Measurements from ENCODE around the gene GALNS.

Gene GALNS

DNA sequence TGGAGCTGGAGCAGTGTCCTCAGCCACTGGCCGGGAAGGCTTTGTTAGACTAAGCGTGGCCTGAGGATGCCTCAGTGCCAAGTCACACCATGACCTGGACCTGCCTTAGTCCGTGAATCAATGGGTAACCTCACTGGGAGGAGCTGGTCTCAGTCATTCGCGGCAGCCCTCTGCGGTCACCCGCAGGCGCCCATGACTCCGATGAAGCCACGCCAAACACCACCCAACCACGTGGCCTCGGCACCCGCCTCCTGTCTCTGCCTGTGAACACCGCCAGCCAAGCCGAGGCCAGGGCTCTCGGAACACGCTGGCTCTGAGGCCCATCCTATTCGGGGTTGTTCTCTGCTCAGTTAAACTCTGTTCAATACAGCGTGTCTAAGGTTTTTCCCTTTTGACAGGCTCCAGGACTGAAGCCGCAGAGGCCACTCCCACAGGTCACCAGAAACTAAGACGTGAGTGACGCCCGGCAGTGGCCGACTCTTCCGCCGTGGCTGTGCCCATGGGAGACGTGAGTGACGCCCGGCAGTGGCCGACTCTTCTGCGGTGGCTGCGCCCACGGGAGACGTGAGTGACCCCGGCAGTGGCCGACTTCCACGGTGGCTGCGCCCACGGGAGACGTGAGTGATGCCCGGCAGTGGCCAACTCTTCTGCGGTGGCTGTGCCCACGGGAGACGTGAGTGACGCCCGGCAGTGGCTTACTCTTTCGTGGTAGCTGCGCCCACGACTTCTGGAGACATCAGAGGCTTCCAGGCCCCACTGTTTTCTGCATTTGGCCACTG lies 26.6 kb upstream of the GALNS start:
- Histone ChIP-seq H3K9ac (ENCODE audit: low read depth, low read length) (no peak overlapping the region), H3K9me3 (ENCODE audit: control insufficient read depth, insufficient read depth, low read length) (no peaks in the 10 kb centered on the region), H3K4me1 (ENCODE audit: insufficient read depth, low read length) (no peaks in the 10 kb centered on the region), H3K36me3 (ENCODE audit: insufficient read depth, low read length) (no peaks in the 10 kb centered on the region)

GRCh38 chr16:88882358-88883030 lies 25.7 kb upstream of the GALNS start:
- Histone ChIP-seq H3K36me3 (ENCODE audit: insufficient read depth, low read length) (no peaks in the 10 kb centered on the region), H3K9ac (ENCODE audit: low read depth, low read length) (no peak overlapping the region), H3K9me3 (ENCODE audit: control insufficient read depth, insufficient read depth, low read length) (no peaks in the 10 kb centered on the region), H3K4me1 (ENCODE audit: insufficient read depth, low read length) (no peaks in the 10 kb centered on the region)

DNA sequence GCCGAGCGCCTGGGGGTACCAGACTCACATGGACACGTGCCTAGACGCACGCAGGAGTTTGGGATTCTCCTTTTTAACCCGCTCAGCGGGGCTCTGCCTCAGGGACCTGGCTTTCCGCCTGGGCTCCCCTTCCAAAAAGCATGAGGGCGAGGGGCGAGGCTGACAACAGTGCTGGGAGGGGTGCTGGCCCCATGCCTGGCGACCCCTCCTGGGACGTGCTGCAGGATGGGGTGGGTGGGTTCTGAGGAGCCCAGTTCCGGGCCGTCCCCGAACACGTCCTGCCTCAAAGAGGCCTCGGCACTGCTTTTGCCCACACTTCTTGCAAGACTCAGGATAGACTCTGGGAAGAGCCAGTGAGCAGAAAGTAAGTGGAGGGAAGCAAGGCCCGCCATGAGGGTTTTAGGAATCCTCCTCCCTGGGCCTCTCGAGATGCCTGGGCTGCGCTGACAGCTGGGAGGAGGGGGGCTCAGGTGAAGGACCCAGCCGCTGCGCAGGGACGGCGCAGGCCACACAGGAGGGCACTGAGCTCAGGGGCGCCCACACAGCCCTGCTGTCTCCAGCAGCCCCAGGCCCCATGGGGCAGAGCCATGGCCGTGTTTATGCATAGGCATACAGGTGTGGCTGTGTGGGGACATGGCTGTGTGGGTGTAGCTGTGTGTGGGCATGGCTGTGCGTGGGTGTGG lies 25.1 kb upstream of the GALNS start:
- Histone ChIP-seq H3K9ac (ENCODE audit: low read depth, low read length) (no peak overlapping the region), H3K36me3 (ENCODE audit: insufficient read depth, low read length) (no peaks in the 10 kb centered on the region), H3K9me3 (ENCODE audit: control insufficient read depth, insufficient read depth, low read length) (no peaks in the 10 kb centered on the region), H3K4me1 (ENCODE audit: insufficient read depth, low read length) (no peaks in the 10 kb centered on the region)

DNA sequence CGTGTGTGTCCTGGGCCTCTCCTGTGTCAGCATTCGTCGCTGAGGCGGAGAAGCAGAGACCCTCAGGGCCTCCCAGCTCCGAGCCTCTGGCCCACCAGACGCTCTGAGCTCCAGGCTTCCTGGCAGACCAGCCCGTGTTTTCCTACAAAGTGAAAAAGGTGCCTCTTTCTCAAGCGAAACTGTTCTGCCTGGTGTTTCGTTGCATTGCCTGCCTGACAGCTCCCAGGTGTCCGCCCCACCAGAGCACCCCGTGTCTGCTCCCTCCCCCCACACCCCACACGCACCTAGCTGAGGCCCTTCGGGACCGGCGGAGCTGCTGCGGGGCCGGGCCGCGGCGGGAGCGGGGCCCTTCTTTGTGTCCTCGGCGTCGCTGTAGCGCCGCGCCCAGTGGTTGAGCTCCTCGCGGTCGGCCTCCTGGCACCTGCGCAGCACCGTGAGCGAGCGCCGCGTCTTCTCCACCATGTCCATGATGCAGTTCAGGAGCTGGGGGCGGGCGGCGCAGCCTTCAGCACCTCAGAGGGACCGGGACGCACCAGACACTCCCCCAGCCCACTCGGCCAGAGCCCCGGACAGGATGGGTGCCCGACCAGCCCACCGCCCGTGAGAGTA lies 24.4 kb upstream of the GALNS start:
- Histone ChIP-seq H3K9ac (ENCODE audit: low read depth, low read length) (no peak overlapping the region), H3K4me1 (ENCODE audit: insufficient read depth, low read length) (no peaks in the 10 kb centered on the region), H3K9me3 (ENCODE audit: control insufficient read depth, insufficient read depth, low read length) (no peaks in the 10 kb centered on the region), H3K36me3 (ENCODE audit: insufficient read depth, low read length) (no peaks in the 10 kb centered on the region)

DNA sequence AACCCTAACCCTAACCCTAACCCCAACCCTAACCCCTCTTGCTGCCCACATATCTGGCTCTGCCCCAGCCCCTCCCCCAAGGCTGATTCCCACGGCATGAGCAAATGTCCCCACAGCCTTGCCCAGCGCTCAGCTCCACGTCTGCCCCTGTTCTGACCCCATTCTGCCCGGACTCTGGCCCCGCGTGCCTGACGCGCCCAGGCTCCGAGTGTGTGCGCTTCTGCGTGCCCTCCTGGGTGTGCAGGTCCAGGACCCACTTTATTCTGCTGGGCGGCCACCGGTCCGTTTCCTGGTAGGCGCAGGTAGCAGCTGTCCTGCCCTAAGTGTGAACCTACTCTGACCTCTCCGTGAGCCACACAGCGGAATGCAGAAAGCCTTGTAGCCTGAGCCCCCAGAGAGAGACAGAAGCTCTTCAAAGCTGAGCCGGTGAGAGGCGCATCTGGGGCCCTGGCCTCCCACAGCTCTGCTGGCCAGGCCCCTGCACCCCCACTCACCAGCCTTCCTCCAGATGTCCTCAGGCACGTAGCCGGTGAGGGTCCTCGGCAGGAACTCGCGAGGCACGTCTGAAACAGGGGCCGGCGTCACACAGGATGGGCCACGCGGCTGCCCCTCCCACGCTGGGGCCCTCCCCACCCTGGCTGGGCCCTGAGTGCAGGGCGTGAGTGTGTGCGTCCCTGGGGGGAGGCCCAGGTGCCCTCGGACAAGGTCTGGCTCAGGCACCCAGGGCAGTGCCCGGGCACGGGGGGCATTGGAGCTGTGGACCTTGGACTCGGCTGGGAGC lies 23.7 kb upstream of the GALNS start:
- Histone ChIP-seq H3K9ac (ENCODE audit: low read depth, low read length) (no peak overlapping the region), H3K4me1 (ENCODE audit: insufficient read depth, low read length) (no peaks in the 10 kb centered on the region), H3K36me3 (ENCODE audit: insufficient read depth, low read length) (no peaks in the 10 kb centered on the region), H3K9me3 (ENCODE audit: control insufficient read depth, insufficient read depth, low read length) (no peaks in the 10 kb centered on the region)

DNA sequence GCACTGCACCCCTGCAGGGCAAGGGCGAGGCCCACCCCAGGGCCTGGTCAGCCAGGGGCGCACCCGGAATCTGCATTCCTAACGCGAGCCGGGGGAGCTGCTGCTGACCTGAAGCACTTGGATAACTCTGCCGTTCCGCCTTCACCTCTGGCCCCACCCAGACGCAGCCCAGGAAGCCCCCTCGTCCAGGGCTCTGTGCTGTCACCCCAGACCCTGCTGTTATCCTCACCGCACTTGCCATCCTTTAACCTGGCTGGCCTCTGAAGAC lies 23.0 kb upstream of the GALNS start:
- no peaks in the 10 kb centered on the region for H3K9me3 ChIP-seq (ENCODE audit: control insufficient read depth, insufficient read depth, low read length)
- H3K9ac ChIP-seq (ENCODE audit: low read depth, low read length) = no peak overlapping the region
- H3K36me3 ChIP-seq (ENCODE audit: insufficient read depth, low read length) = no peaks in the 10 kb centered on the region
- H3K4me1 ChIP-seq (ENCODE audit: insufficient read depth, low read length) = no peaks in the 10 kb centered on the region

DNA sequence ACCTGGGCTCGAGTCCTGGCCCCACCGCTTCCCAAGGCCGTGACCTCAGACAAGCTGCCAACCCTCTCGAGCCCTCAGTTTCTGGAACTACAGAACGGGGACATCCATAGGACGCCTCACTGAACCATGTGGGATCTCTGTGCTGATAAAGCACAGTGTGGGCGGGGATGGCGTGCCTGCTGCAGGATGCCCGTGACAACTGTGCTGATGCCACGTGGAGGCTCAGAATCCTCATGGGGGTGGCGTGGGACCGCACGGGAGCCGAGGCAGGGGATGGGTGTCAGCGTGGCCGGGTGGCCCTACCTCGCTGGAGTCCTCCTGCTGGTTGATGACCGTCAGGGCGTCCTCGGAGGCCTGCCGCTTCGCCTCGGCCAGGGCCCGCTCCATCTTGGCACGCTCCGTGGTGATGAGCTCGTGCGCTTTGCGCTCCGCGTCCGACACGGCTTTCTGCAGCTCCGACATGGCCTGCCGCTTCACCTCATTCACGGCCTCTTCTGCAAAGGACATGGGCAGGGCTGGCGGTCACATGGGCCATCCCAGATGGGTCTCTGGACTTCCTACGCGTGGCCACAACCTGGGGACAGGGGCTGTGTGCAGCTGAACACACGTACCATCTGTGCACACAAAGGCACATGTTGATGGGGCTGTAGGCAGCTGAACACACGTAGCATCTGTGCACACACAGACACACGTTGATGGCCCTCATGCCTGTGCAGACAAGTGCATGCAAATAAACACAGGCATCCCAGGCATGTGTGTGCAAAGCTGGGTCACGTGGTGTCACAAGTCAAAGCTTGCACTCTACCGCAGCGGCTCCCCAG lies 22.4 kb upstream of the GALNS start:
- Histone ChIP-seq H3K9ac (ENCODE audit: low read depth, low read length) (no peak overlapping the region), H3K9me3 (ENCODE audit: control insufficient read depth, insufficient read depth, low read length) (no peaks in the 10 kb centered on the region), H3K4me1 (ENCODE audit: insufficient read depth, low read length) (no peaks in the 10 kb centered on the region), H3K36me3 (ENCODE audit: insufficient read depth, low read length) (no peaks in the 10 kb centered on the region)

- no peaks in the 10 kb centered on the region for H3K4me1 ChIP-seq (ENCODE audit: insufficient read depth, low read length)
- no peaks in the 10 kb centered on the region for H3K9me3 ChIP-seq (ENCODE audit: control insufficient read depth, insufficient read depth, low read length)
- no peaks in the 10 kb centered on the region for H3K36me3 ChIP-seq (ENCODE audit: insufficient read depth, low read length)
- H3K9ac ChIP-seq (ENCODE audit: low read depth, low read length) = no peak overlapping the region
These were observed 21.6 kb upstream of the GALNS start for GRCh38 chr16:88878356-88878755.

- no peaks in the 10 kb centered on the region for H3K4me1 ChIP-seq (ENCODE audit: insufficient read depth, low read length)
- no peak overlapping the region for H3K9ac ChIP-seq (ENCODE audit: low read depth, low read length)
- H3K36me3 ChIP-seq (ENCODE audit: insufficient read depth, low read length) = no peaks in the 10 kb centered on the region
- no peaks in the 10 kb centered on the region for H3K9me3 ChIP-seq (ENCODE audit: control insufficient read depth, insufficient read depth, low read length)
These were observed 21.0 kb upstream of the GALNS start for GRCh38 chr16:88877564-88878289.

- Histone ChIP-seq H3K9ac (ENCODE audit: low read depth, low read length) (no peak overlapping the region), H3K36me3 (ENCODE audit: insufficient read depth, low read length) (no peaks in the 10 kb centered on the region), H3K4me1 (ENCODE audit: insufficient read depth, low read length) (no peaks in the 10 kb centered on the region), H3K9me3 (ENCODE audit: control insufficient read depth, insufficient read depth, low read length) (no peaks in the 10 kb centered on the region)
These were observed 20.3 kb upstream of the GALNS start for GRCh38 chr16:88876942-88877526.

DNA sequence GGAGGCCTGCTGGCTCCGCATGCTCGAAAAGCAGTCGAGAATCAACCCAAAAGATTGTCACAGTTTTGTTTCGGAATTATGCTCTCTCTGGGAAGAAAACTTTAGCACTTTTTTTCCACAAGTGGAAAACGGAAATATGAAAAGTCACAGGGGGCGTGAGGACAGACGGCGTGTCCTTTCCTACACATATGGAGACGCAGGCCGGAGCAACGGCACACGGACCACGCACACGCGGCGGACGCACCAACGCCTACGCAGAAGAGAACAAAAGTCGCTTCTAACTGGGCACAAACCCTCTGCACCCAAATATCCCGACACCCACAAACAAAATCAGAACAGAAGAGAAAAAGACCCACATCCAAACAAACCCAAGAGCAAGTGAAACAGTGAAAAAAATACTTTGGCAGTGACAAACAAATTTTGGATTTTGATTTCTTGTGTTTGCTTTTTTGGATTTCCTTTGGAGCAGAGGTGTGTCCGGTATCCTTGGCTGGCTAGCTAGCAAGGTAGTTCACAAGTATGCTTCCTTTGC lies 19.0 kb upstream of the GALNS start:
- H3K36me3 ChIP-seq (ENCODE audit: insufficient read depth, low read length) = no peaks in the 10 kb centered on the region
- no peak overlapping the region for H3K9ac ChIP-seq (ENCODE audit: low read depth, low read length)
- H3K9me3 ChIP-seq (ENCODE audit: control insufficient read depth, insufficient read depth, low read length) = no peaks in the 10 kb centered on the region
- H3K4me1 ChIP-seq (ENCODE audit: insufficient read depth, low read length) = no peaks in the 10 kb centered on the region

DNA sequence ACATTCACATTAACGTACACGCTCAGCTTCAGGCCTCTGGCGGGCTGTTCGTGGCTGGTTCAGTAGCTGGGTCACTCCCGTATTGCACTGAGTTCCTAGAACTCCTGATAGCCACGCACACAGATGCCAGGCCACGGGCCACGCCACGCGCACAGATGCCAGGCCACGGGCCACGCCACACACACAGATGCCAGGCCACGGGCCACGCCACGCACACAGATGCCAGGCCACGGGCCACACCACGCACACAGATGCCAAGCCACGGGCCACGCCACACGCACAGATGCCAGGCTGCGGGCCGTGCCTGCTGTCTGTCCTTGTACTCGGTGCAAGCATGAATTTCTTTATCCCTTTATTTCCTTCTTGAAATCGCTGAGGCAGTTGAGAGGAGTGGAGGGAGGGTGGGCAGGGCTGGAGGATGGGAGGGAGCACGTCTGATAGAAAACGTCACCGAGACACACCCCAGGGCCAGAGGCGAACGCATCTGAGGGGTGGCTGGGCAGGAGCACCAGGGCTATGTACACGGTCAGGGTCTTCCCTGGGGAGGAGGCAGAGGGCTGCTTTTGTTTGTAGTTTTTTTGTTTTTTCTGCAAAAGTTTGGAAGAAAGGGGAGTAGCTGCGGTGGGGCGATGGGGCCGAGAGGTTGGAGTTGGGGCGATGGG lies 18.3 kb upstream of the GALNS start:
- H3K36me3 ChIP-seq (ENCODE audit: insufficient read depth, low read length) = no peaks in the 10 kb centered on the region
- no peak overlapping the region for H3K9ac ChIP-seq (ENCODE audit: low read depth, low read length)

More for the DNA sequence above, 18.3 kb upstream of the GALNS start:
- Histone ChIP-seq H3K4me1 (ENCODE audit: insufficient read depth, low read length) (no peaks in the 10 kb centered on the region), H3K9me3 (ENCODE audit: control insufficient read depth, insufficient read depth, low read length) (no peaks in the 10 kb centered on the region)

Measured in ES-I3 (cell line).